Measurements from ENCODE around the gene SFXN5.

- TF ChIP-seq SUZ12 (IDR thresholded peaks at IDR 0.05) (no peak), FOXM1 (IDR thresholded peaks at IDR 0.05; ENCODE audit: borderline replicate concordance) (no peak), NFRKB (IDR thresholded peaks at IDR 0.05) (no peak), TARDBP (IDR thresholded peaks at IDR 0.05) (no peak), SP1 (IDR thresholded peaks at IDR 0.05) (no peak), HDGF (IDR thresholded peaks at IDR 0.05; ENCODE audit: borderline replicate concordance) (no peak), ELF4 (IDR thresholded peaks at IDR 0.05) (no peak), PKNOX1 (IDR thresholded peaks at IDR 0.05) (no peak), FOXA1 (IDR thresholded peaks at IDR 0.05) (no peak), BHLHE40 (IDR thresholded peaks at IDR 0.05; ENCODE audit: borderline replicate concordance) (no peak), ZNF384 (IDR thresholded peaks at IDR 0.05) (no peak)
Observed at GRCh38 chr2:73099486-73099885, 28.0 kb upstream of the SFXN5 start.
